Subcutaneous adipose tissue (tissue), 4 donors: ENCODE measurements around the gene PTPRN2. TPM values are rescaled to one million over a fixed set of nuclear protein-coding genes. Genes with fewer than 3 reads are reported as not detected.

Source experiments
- CTCF ChIP-seq: fragments of 450-650 bp; IDR thresholded peaks from one replicate; pipeline ENCODE4 v1.5.1; 2016; ENCODE audit warnings: low read depth, mild to moderate bottlenecking, control low read depth, antibody characterized with exemption, moderate library complexity
- total RNA-seq, 4 donors: library from RNA; depleted of rRNA; stranded (reverse); fragments of >200 nt; gene quantifications; one replicate each; pipeline ENCODE4 v1.1.0, GENCODE V29; 2016

Gene PTPRN2
- total RNA-seq, 4 donors from 2014 or later, result 2.0 to 4.6 (median 3.7) TPM

DNA sequence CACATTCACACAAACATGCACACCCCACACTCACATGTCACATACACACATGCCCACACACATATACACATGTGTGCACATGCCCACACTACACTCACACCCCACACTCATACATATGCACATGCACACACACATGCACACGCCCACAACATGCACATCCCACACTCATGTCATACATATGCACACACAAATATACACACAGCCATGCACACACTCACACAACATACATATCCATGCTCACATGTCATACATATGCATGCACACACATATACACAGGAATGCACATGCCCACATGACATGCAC, 1031.0 kb downstream of the PTPRN2 start:
- no peak for TF ChIP-seq CTCF

DNA sequence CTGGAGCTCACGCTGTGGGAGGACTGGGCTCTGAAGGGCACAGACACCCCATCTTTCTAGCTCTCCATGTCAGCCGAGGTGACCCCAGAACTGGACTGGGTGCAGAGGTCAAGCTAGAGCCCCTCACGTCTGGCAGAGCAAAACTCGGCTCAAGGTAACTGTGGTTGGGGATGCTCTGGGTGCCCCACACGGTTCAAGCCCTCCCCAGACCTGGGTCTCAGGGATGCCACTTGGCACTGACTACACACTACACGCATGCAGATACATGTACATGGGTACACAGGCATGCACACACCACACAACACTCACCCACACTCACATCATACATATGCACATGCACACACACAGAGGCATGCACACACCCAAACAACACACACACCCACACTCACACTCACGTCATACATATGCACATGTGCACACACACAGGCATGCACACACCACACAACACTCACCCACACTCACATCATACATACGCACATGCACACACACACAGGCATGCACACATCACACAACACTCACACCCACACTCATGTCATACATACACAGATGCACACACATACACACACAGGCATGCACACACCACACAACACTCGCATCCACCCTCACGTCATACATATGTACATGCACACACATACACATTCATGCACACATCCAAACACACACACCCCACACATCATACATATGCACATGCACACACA, 1031.5 kb downstream of the PTPRN2 start:
- TF ChIP-seq CTCF, result no peak

GRCh38 chr7:157555313-157555712, 1032.3 kb downstream of the PTPRN2 start:
- TF ChIP-seq CTCF, result no peak

- no peak for TF ChIP-seq CTCF
These were observed 1033.0 kb downstream of the PTPRN2 start for GRCh38 chr7:157554393-157555238.

- no peak for TF ChIP-seq CTCF
These were observed 1034.4 kb downstream of the PTPRN2 start for GRCh38 chr7:157553256-157553655.

DNA sequence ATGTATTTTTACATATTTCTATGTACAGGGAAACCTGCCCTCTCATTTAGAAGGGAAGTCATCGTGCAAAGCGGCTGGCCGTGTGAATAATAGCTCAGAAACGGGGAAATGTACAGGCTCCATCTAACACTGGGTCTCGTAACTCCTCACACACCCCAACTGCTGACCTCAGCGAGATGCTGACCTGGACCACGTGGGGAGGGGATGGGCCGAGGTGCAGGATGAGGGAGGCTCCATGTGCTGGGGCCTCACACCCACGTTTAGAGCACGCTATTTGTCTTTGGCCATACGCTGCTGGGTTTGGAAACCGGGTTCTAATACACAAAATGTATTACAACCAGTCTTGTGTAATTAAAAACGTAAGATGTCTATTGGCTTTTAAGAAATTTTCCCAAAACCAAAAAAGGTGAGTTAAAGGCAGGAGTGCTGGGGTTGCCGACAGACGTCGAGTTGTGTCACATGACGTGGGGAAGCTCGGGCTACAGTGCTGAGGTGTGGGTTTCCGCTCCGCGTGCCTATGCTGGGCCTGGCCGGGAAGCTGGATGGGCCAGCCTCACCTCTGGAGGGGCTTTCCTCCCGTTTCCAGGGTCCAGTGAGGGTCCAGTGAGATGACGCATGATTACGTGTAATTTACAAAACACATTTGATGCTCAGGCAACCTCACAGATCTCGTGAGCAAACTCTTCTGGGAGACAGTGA, 1035.2 kb downstream of the PTPRN2 start:
- no peak for TF ChIP-seq CTCF
